Neural cell (in vitro differentiated cells): ENCODE results near the gene TAF1B. TPM values are rescaled to one million over a fixed set of nuclear protein-coding genes. Genes with fewer than 3 reads are reported as not detected.

Experiments
- H2AFZ ChIP-seq: fragments of 200-600, 300-800 bp; sonication (generic), shearing (Covaris generic); 2 replicates; pipeline ENCODE4 v1.6.0; 2014; ENCODE audit warnings: low read depth, mild to moderate bottlenecking, antibody characterized with exemption, low read length, moderate library complexity
- H3F3A ChIP-seq: fragments of 200-600 bp; shearing (Covaris generic); 2 replicates; pipeline ENCODE4 v1.6.1; 2016; ENCODE audit warnings: mild to moderate bottlenecking, moderate library complexity, mixed read lengths, antibody characterized with exemption, low read length; ENCODE audit not compliant: insufficient read depth, poor library complexity, severe bottlenecking
- H3K27ac ChIP-seq: fragments of 200-600, 300-800 bp; sonication (generic), shearing (Covaris generic); 2 replicates; pipeline ENCODE4 v1.5.1; 2014; ENCODE audit warnings: mild to moderate bottlenecking, low read length, moderate library complexity
- H3K27me3 ChIP-seq: fragments of 300-800, 200-600 bp; sonication (generic), shearing (Covaris generic); 2 replicates; pipeline ENCODE4 v1.6.0; 2014; ENCODE audit warnings: mild to moderate bottlenecking, low read depth, low read length, moderate library complexity; ENCODE audit not compliant: insufficient read depth
- H3K36me3 ChIP-seq: fragments of 300-800, 200-600 bp; sonication (generic), shearing (Covaris generic); 2 replicates; pipeline ENCODE4 v1.5.1; 2014; ENCODE audit warnings: mild to moderate bottlenecking, antibody characterized with exemption, low read length, moderate library complexity; ENCODE audit not compliant: insufficient read depth
- H3K4me2 ChIP-seq: fragments of 300-800, 200-600 bp; sonication (generic), shearing (Covaris generic); 2 replicates; pipeline ENCODE4 v1.6.0; 2014; ENCODE audit warnings: mild to moderate bottlenecking, low read length
- H3K4me3 ChIP-seq: fragments of 300-800, 200-600 bp; sonication (generic), shearing (Covaris generic); 2 replicates; pipeline ENCODE4 v1.5.1; 2014; ENCODE audit warnings: mild to moderate bottlenecking, low read length, moderate library complexity
- H3K79me2 ChIP-seq: fragments of 200-600 bp; shearing (Covaris generic); replicated peaks from 2 replicates; pipeline ENCODE4 v1.6.0; 2014; ENCODE audit warnings: mild to moderate bottlenecking, low read length, moderate library complexity; ENCODE audit not compliant: insufficient read depth
- H3K9ac ChIP-seq: fragments of 300-800, 200-600 bp; sonication (generic), shearing (Covaris generic); 2 replicates; pipeline ENCODE4 v1.6.1; 2016; ENCODE audit warnings: mild to moderate bottlenecking, low read length, mixed read lengths
- H3K9me2 ChIP-seq: fragments of 200-600 bp; shearing (Covaris generic); 2 replicates; pipeline ENCODE4 v1.6.1; 2016; ENCODE audit warnings: mild to moderate bottlenecking, low read length, mixed read lengths; ENCODE audit not compliant: insufficient read depth
- H3K9me3 ChIP-seq: fragments of 200-600, 300-800 bp; sonication (generic), shearing (Covaris generic); 2 replicates; pipeline ENCODE4 v1.6.1; 2016; ENCODE audit warnings: mild to moderate bottlenecking, mixed run types, low read length, moderate library complexity, mixed read lengths
- H4K20me1 ChIP-seq: fragments of 200-600 bp; shearing (Covaris generic); 2 replicates; pipeline ENCODE4 v1.6.1; 2016; ENCODE audit warnings: mild to moderate bottlenecking, mixed run types; ENCODE audit not compliant: insufficient read depth
- EP300 ChIP-seq: fragments of 450-650 bp; conservative IDR thresholded peaks from 2 replicates; pipeline ENCODE4 v1.6.1; 2014; ENCODE audit warnings: antibody characterized with exemption, mild to moderate bottlenecking, moderate library complexity; ENCODE audit not compliant: poor library complexity, severe bottlenecking
- EZH2 ChIP-seq: fragments of 200-600, 300-800 bp; shearing (Covaris generic), sonication (generic); IDR thresholded peaks from 2 replicates; pipeline ENCODE4 v1.6.1; 2014; ENCODE audit warnings: antibody characterized with exemption, low read length, borderline replicate concordance, mild to moderate bottlenecking; ENCODE audit not compliant: insufficient read depth, poor library complexity, severe bottlenecking
- MXI1 ChIP-seq: fragments of 450-650 bp; conservative IDR thresholded peaks from 2 replicates; pipeline ENCODE4 v1.6.1; 2014; ENCODE audit warnings: antibody characterized with exemption, mild to moderate bottlenecking; ENCODE audit not compliant: poor library complexity, severe bottlenecking
- POLR2AphosphoS5 ChIP-seq: IDR thresholded peaks from 2 replicates; pipeline ENCODE4 v1.6.1; 2012
- RAD21 ChIP-seq: fragments of 450-650 bp; conservative IDR thresholded peaks from 2 replicates; pipeline ENCODE4 v1.6.1; 2014; ENCODE audit warnings: antibody characterized with exemption, mild to moderate bottlenecking, moderate library complexity
- SMC3 ChIP-seq: fragments of 450-650 bp; conservative IDR thresholded peaks from 2 replicates; pipeline ENCODE4 v1.6.1; 2014; ENCODE audit warnings: antibody characterized with exemption, mild to moderate bottlenecking, moderate library complexity; ENCODE audit not compliant: poor library complexity
- TAF1 ChIP-seq: IDR thresholded peaks from 2 replicates; pipeline ENCODE4 v1.6.1; 2012; ENCODE audit warnings: low read depth
- polyA plus RNA-seq: library from polyadenylated mRNA; depleted of rRNA; stranded (reverse); fragments of >200 nt; gene quantifications from 2 replicates; pipeline ENCODE4 v1.2.3, GENCODE V29; 2014
- TF ChIP-seq, protein P1 (sequence below): fragments of 450-650 bp; IDR thresholded peaks from 2 replicates; pipeline ENCODE4 v1.5.1; 2014; ENCODE audit warnings: antibody characterized with exemption, mild to moderate bottlenecking, moderate library complexity; ENCODE audit not compliant: poor library complexity, severe bottlenecking
- TF ChIP-seq, protein P2 (sequence below): IDR thresholded peaks from 2 replicates; pipeline ENCODE4 v1.6.1; 2012; ENCODE audit warnings: borderline replicate concordance

Gene TAF1B
- polyA plus RNA-seq, 1 donor from 2014 or later = 11.2 TPM

DNA sequence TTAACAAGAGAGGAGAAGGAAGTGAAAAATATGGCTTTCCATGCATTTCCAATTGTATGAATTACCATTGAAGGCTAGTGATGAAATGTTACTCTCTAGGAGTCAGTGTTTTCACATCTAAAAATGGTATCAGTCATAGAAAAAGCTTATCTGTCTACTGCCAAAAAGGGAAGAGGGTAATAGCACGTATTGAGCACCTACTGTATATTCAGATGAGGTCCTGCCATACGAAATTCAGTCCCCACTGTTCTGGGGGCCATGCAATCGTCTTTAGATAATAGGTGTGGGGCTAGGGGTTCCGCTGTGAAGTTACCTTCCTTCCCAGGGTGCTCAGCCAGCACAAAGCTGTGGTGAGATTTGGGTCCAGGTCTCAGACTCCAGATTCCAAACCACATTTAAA is 94.0 kb downstream of the TAF1B start:
- Histone ChIP-seq H3K9ac (no peak overlapping the region), H3K9me3 (no peaks in the 10 kb centered on the region), H3K27ac (no peak overlapping the region), H3K4me3 (no peak overlapping the region), H3K9me2 (no peaks in the 10 kb centered on the region), H3K36me3 (no peaks in the 10 kb centered on the region), H2AFZ (no peak overlapping the region), H3K4me2 (no peak overlapping the region), H3K27me3 (no peaks in the 10 kb centered on the region), H3F3A (no peaks in the 10 kb centered on the region), H3K79me2 (no peaks in the 10 kb centered on the region), H4K20me1 (no peaks in the 10 kb centered on the region)
- TF ChIP-seq, protein P1, sequence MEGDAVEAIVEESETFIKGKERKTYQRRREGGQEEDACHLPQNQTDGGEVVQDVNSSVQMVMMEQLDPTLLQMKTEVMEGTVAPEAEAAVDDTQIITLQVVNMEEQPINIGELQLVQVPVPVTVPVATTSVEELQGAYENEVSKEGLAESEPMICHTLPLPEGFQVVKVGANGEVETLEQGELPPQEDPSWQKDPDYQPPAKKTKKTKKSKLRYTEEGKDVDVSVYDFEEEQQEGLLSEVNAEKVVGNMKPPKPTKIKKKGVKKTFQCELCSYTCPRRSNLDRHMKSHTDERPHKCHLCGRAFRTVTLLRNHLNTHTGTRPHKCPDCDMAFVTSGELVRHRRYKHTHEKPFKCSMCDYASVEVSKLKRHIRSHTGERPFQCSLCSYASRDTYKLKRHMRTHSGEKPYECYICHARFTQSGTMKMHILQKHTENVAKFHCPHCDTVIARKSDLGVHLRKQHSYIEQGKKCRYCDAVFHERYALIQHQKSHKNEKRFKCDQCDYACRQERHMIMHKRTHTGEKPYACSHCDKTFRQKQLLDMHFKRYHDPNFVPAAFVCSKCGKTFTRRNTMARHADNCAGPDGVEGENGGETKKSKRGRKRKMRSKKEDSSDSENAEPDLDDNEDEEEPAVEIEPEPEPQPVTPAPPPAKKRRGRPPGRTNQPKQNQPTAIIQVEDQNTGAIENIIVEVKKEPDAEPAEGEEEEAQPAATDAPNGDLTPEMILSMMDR = no peak
- TF ChIP-seq RAD21 = no peak
- TF ChIP-seq TAF1 = no peak
- no peak for TF ChIP-seq EP300
- no peak for TF ChIP-seq POLR2AphosphoS5
- no peak for TF ChIP-seq MXI1
- no peak for TF ChIP-seq SMC3
- TF ChIP-seq, protein P2, sequence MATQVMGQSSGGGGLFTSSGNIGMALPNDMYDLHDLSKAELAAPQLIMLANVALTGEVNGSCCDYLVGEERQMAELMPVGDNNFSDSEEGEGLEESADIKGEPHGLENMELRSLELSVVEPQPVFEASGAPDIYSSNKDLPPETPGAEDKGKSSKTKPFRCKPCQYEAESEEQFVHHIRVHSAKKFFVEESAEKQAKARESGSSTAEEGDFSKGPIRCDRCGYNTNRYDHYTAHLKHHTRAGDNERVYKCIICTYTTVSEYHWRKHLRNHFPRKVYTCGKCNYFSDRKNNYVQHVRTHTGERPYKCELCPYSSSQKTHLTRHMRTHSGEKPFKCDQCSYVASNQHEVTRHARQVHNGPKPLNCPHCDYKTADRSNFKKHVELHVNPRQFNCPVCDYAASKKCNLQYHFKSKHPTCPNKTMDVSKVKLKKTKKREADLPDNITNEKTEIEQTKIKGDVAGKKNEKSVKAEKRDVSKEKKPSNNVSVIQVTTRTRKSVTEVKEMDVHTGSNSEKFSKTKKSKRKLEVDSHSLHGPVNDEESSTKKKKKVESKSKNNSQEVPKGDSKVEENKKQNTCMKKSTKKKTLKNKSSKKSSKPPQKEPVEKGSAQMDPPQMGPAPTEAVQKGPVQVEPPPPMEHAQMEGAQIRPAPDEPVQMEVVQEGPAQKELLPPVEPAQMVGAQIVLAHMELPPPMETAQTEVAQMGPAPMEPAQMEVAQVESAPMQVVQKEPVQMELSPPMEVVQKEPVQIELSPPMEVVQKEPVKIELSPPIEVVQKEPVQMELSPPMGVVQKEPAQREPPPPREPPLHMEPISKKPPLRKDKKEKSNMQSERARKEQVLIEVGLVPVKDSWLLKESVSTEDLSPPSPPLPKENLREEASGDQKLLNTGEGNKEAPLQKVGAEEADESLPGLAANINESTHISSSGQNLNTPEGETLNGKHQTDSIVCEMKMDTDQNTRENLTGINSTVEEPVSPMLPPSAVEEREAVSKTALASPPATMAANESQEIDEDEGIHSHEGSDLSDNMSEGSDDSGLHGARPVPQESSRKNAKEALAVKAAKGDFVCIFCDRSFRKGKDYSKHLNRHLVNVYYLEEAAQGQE = no peak
- TF ChIP-seq EZH2 = no peak

DNA sequence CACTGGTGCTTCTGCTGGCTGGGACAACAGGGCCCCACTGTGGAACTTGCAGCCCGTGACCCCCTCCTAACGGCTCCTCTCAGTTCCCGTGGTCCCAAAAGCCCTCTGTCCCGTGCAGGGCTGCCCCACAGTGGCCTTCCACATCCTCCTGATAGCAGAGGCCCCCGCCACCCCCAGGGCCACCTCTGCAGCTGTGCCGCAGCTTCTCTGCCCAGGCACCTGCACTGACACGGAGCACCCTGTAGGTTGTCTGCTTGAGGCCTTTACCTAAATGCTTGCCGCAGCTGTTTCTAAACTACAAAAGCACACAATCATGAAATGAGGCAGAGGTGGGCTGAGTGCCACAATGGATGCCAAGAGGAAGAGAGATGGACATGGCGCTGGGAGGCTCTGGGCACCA is 94.7 kb downstream of the TAF1B start:
- Histone ChIP-seq H3K27me3 (no peaks in the 10 kb centered on the region), H4K20me1 (no peaks in the 10 kb centered on the region), H3K9me3 (no peaks in the 10 kb centered on the region), H3K27ac (no peak overlapping the region), H3F3A (no peaks in the 10 kb centered on the region), H3K9me2 (no peaks in the 10 kb centered on the region), H3K4me3 (no peak overlapping the region), H2AFZ (no peak overlapping the region), H3K9ac (no peak overlapping the region), H3K4me2 (no peak overlapping the region), H3K36me3 (no peaks in the 10 kb centered on the region), H3K79me2 (no peaks in the 10 kb centered on the region)
- no peak for TF ChIP-seq TAF1
- TF ChIP-seq RAD21 = no peak
- no peak for TF ChIP-seq MXI1
- no peak for TF ChIP-seq EP300
- TF ChIP-seq, protein P1 = no peak
- TF ChIP-seq SMC3 = no peak
- no peak for TF ChIP-seq POLR2AphosphoS5
- TF ChIP-seq, protein P2 = no peak
- TF ChIP-seq EZH2 = no peak
